Loucy (cell line): Measurements from ENCODE around the gene INHBB.
"Not testable (repeated sequence)": the region's sequence is repeated elsewhere in the genome, so short reads cannot be mapped to it uniquely, and the experiment has no call there.

Experiments
- H2AFZ ChIP-seq: fragments of 200-600 bp; sonication (generic); 2 replicates; pipeline ENCODE4 v1.6.0; 2016; ENCODE audit warnings: antibody characterized with exemption, mild to moderate bottlenecking, low read length, moderate library complexity
- H3F3A ChIP-seq: fragments of 200-600 bp; 2 replicates; pipeline ENCODE4 v1.6.0; 2016; ENCODE audit warnings: antibody characterized with exemption, low read depth, mild to moderate bottlenecking
- H3K27me3 ChIP-seq: fragments of 200-600 bp; sonication (generic); 2 replicates; pipeline ENCODE4 v1.6.1; 2014; ENCODE audit warnings: low read length, mild to moderate bottlenecking; ENCODE audit not compliant: insufficient read depth, poor library complexity, severe bottlenecking
- H3K36me3 ChIP-seq: fragments of 200-600 bp; sonication (generic); 2 replicates; pipeline ENCODE4 v1.6.1; 2016; ENCODE audit warnings: low read length; ENCODE audit not compliant: insufficient read depth
- H3K4me1 ChIP-seq: fragments of 200-600 bp; sonication (generic); 2 replicates; pipeline ENCODE4 v1.5.1; 2014; ENCODE audit warnings: low read length, mild to moderate bottlenecking; ENCODE audit not compliant: insufficient read depth, poor library complexity, severe bottlenecking
- H3K4me2 ChIP-seq: fragments of 200-600 bp; sonication (generic); 2 replicates; pipeline ENCODE4 v1.6.0; 2014; ENCODE audit warnings: antibody characterized with exemption, low read length, low read depth, mild to moderate bottlenecking; ENCODE audit not compliant: poor library complexity, severe bottlenecking
- H3K4me3 ChIP-seq: fragments of 200-600 bp; sonication (generic); 2 replicates; pipeline ENCODE4 v1.5.1; 2014; ENCODE audit warnings: low read length, mild to moderate bottlenecking, mixed read lengths; ENCODE audit not compliant: poor library complexity, severe bottlenecking
- H3K79me2 ChIP-seq: fragments of 200-600 bp; sonication (generic); 2 replicates; pipeline ENCODE4 v1.6.1; 2014; ENCODE audit warnings: low read length; ENCODE audit not compliant: insufficient read depth
- H3K9ac ChIP-seq: fragments of 200-600 bp; sonication (generic); 2 replicates; pipeline ENCODE4 v1.6.0; 2014; ENCODE audit warnings: mild to moderate bottlenecking, low read depth, low read length, moderate library complexity; ENCODE audit not compliant: poor library complexity, severe bottlenecking
- H3K9me2 ChIP-seq: fragments of 200-600 bp; sonication (generic); replicated peaks from 2 replicates; pipeline ENCODE4 v1.6.1; 2016; ENCODE audit warnings: low read depth, low read length, mixed read lengths
- H3K9me3 ChIP-seq: fragments of 200-600 bp; sonication (generic); 2 replicates; pipeline ENCODE4 v1.6.1; 2014; ENCODE audit warnings: mild to moderate bottlenecking, antibody characterized with exemption, low read length, low read depth; ENCODE audit not compliant: insufficient read depth
- H4K20me1 ChIP-seq: fragments of 200-600 bp; sonication (generic); 2 replicates; pipeline ENCODE4 v1.6.0; 2014; ENCODE audit warnings: antibody characterized with exemption, low read length, mild to moderate bottlenecking; ENCODE audit not compliant: insufficient read depth, poor library complexity, severe bottlenecking
- CTCF ChIP-seq: fragments of 200-600 bp; sonication (generic); conservative IDR thresholded peaks from 2 replicates; pipeline ENCODE4 v1.5.1; 2014; ENCODE audit warnings: mild to moderate bottlenecking, antibody characterized with exemption, low read length
- EZH2phosphoT487 ChIP-seq: fragments of 200-600 bp; IDR thresholded peaks from 2 replicates; pipeline ENCODE4 v1.6.1; 2018; ENCODE audit warnings: antibody characterized with exemption, mild to moderate bottlenecking, moderate library complexity, borderline replicate concordance

Gene INHBB

DNA sequence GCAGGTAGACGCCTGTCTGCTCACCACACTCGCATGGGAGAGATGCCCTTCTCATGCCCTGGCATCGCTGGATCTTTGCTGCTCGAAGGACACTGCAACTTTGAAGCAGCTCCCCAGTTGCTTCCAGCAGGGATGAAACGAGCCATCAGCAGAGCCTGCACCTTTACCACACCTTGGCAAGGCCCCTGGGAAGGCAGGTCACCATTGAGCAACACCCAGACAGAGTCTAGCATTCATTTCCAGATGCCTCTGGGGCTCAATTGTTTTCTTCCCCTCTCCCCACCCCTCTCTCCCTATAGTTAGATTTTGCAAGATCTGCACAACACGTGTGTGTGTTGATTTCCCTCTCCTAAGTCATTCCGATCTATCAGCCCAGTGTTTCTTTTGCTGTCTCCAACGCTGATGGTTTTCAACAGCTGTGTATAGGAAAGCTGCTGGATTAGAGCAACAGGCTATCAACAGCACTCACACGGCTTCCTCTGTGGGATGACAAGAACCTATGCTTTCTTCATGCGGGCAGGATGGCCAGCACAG, 25.6 kb upstream of the INHBB start:
- H3K9me2 ChIP-seq: no peaks in the 10 kb centered on the region
- H2AFZ ChIP-seq: no peak overlapping the region
- TF ChIP-seq CTCF: no peak
- no peak for TF ChIP-seq EZH2phosphoT487
- no peaks in the 10 kb centered on the region for H3K4me1 ChIP-seq
- no peaks in the 10 kb centered on the region for H3K27me3 ChIP-seq
- no peak overlapping the region for H3K9ac ChIP-seq
- H3K79me2 ChIP-seq: no peaks in the 10 kb centered on the region
- H3K4me2 ChIP-seq: no peak overlapping the region
- no peaks in the 10 kb centered on the region for H3F3A ChIP-seq
- no peaks in the 10 kb centered on the region for H3K9me3 ChIP-seq
- no peaks in the 10 kb centered on the region for H4K20me1 ChIP-seq
- H3K4me3 ChIP-seq: no peak overlapping the region
- H3K36me3 ChIP-seq: no peaks in the 10 kb centered on the region

- not testable (repeated sequence) for H3K27me3 ChIP-seq, H2AFZ ChIP-seq, H3K9ac ChIP-seq, H3K36me3 ChIP-seq, H3F3A ChIP-seq, H3K4me2 ChIP-seq, H3K4me3 ChIP-seq, H3K79me2 ChIP-seq, H3K9me3 ChIP-seq, H3K9me2 ChIP-seq, H4K20me1 ChIP-seq, H3K4me1 ChIP-seq
Measured at GRCh38 chr2:120320887-120321556, 24.9 kb upstream of the INHBB start.

DNA sequence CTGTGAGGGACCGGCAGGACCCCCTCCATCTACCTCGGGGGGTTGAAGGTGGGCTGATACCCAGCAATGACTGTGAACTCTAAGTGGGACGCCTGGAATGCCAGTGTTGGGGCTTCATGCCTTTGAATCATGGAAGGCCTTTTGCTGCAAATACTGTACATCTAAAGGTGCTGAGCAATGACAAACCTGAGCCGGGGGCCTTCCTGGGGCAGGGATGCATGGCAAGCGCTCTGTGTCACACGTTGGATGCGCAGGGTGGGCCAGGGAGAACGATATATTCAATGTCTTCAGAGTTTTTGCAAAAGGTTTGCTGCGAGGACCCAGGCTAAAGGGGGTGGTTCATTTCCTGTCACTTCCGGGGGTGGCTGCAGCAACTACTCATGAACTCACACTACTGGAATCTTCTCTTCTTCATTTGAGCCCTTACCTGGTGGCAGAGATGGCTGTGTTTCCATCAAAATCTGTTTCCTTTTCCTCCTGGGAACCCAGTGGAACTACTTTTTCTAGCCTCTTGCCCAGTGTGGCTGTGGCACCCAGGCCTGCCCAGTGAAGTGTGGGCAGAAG, 24.1 kb upstream of the INHBB start:
- Histone ChIP-seq H3K79me2 (no peaks in the 10 kb centered on the region), H3K27me3 (no peaks in the 10 kb centered on the region), H3K9me3 (no peaks in the 10 kb centered on the region), H3K36me3 (no peaks in the 10 kb centered on the region), H3K9ac (no peak overlapping the region), H3K4me3 (no peak overlapping the region), H3K4me1 (no peaks in the 10 kb centered on the region), H2AFZ (no peak overlapping the region), H3F3A (no peaks in the 10 kb centered on the region), H3K4me2 (no peak overlapping the region), H3K9me2 (no peaks in the 10 kb centered on the region), H4K20me1 (no peaks in the 10 kb centered on the region)
- no peak for TF ChIP-seq EZH2phosphoT487
- no peak for TF ChIP-seq CTCF

DNA sequence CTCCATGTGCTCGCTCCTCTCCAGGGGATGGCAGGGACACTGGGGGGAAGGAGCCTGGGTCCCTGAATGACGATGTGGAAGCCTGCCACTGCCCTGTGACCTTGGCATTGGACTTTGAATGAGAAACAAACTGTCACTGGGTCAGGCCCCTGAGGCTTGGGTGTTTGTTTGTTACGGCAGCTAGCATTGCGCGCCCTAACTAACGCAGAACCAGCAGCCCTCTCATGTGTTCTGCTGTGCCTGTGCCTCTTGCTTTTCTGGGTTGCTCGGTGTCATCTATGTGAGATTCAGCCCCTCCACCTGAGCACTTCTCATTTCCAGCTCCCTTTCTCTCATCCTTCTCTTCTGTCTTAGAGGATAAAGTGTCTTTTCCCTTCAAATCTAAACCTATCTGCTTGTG, 23.6 kb upstream of the INHBB start:
- H3F3A ChIP-seq: no peaks in the 10 kb centered on the region
- no peaks in the 10 kb centered on the region for H3K9me3 ChIP-seq
- no peaks in the 10 kb centered on the region for H3K79me2 ChIP-seq
- no peaks in the 10 kb centered on the region for H3K36me3 ChIP-seq
- no peaks in the 10 kb centered on the region for H3K4me1 ChIP-seq
- TF ChIP-seq EZH2phosphoT487: no peak
- no peak for TF ChIP-seq CTCF
- H3K27me3 ChIP-seq: no peaks in the 10 kb centered on the region
- H3K4me2 ChIP-seq: no peak overlapping the region
- H3K9ac ChIP-seq: no peak overlapping the region
- H4K20me1 ChIP-seq: no peaks in the 10 kb centered on the region
- no peaks in the 10 kb centered on the region for H3K9me2 ChIP-seq
- H3K4me3 ChIP-seq: no peak overlapping the region
- no peak overlapping the region for H2AFZ ChIP-seq
